HG02938 (cell line): Measurements from ENCODE around the gene HOTAIR.

Experiments used
- ATAC-seq: cut with Tn5 transposase; IDR thresholded peaks from one replicate; pipeline ENCODE4 v1.9.1; 2021; ENCODE audit warnings: mild to moderate bottlenecking, moderate library complexity; ENCODE audit not compliant: unreplicated experiment

The HOTAIR gene

GRCh38 chr12:53963005-53963404 lies 11.7 kb downstream of the HOTAIR start:
- no peak for ATAC-seq

- ATAC-seq = no peak
These were observed 13.6 kb downstream of the HOTAIR start for GRCh38 chr12:53961025-53961761.

- no peak for ATAC-seq
These were observed 14.3 kb downstream of the HOTAIR start for GRCh38 chr12:53960187-53961024.

- ATAC-seq = no peak
These were observed 15.4 kb downstream of the HOTAIR start for GRCh38 chr12:53959314-53959713.

- no peak for ATAC-seq
These were observed 16.6 kb downstream of the HOTAIR start for GRCh38 chr12:53958128-53958527.

GRCh38 chr12:53956914-53957536 lies 17.7 kb downstream of the HOTAIR start:
- ATAC-seq = no peak

GRCh38 chr12:53956251-53956887 lies 18.4 kb downstream of the HOTAIR start:
- ATAC-seq = no peak

- ATAC-seq = no peak
These were observed 18.9 kb downstream of the HOTAIR start for GRCh38 chr12:53955776-53956250.

- no peak for ATAC-seq
These were observed 19.5 kb downstream of the HOTAIR start for GRCh38 chr12:53955036-53955775.

GRCh38 chr12:53954694-53955035 lies 20.1 kb downstream of the HOTAIR start, which contains the start of gene HOXC12:
Gene HOXC12, plus strand, starts transcription at chr12:53954903. Its CDS starts 27 bp downstream, at chr12:53954930.
- no peak for ATAC-seq

GRCh38 chr12:53953831-53954693 lies 20.7 kb downstream of the HOTAIR start:
- ATAC-seq = no peak

GRCh38 chr12:53952871-53953734 lies 21.7 kb downstream of the HOTAIR start:
- ATAC-seq = no peak

- ATAC-seq = no peak
These were observed 22.4 kb downstream of the HOTAIR start for GRCh38 chr12:53952335-53952694.

GRCh38 chr12:53951577-53952334 lies 23.0 kb downstream of the HOTAIR start:
- ATAC-seq = no peak

- no peak for ATAC-seq
These were observed 23.8 kb downstream of the HOTAIR start for GRCh38 chr12:53950789-53951576.

- no peak for ATAC-seq
These were observed 24.3 kb downstream of the HOTAIR start for GRCh38 chr12:53950437-53950773.
